Measurements from ENCODE around the gene C14orf119. TPM values are rescaled to one million over a fixed set of nuclear protein-coding genes. Genes with fewer than 3 reads are reported as not detected.

C14orf119 gene
- total and polyA plus RNA-seq, 9 of the 15 experiments (the other 6 are each of a cell fraction or from before 2014, with no cell fraction given), result 36.7 to 251 (median 51.8) TPM

GRCh38 chr14:23056145-23056955 is 39.0 kb upstream of the C14orf119 start (continued):
- TF ChIP-seq ILK (tag; IDR thresholded peaks at IDR 0.05; ENCODE audit: borderline replicate concordance, low read depth), result no peak
- no peak for TF ChIP-seq ZNF354B (CRISPR knock-in tag; IDR thresholded peaks at IDR 0.05)
- TF ChIP-seq RAD51 (IDR thresholded peaks at IDR 0.05; ENCODE audit: borderline replicate concordance, low read depth), result no peak
- TF ChIP-seq, protein P1, sequence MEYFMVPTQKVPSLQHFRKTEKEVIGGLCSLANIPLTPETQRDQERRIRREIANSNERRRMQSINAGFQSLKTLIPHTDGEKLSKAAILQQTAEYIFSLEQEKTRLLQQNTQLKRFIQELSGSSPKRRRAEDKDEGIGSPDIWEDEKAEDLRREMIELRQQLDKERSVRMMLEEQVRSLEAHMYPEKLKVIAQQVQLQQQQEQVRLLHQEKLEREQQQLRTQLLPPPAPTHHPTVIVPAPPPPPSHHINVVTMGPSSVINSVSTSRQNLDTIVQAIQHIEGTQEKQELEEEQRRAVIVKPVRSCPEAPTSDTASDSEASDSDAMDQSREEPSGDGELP (CRISPR knock-in tag; IDR thresholded peaks at IDR 0.05; ENCODE audit: borderline replicate concordance), result peak; percentile 64; the same call in 1 of the 2 replicates
- no peak for TF ChIP-seq ETV6 (IDR thresholded peaks at IDR 0.05; ENCODE audit: borderline replicate concordance in 1 of 2, low read depth in 2 of 2, low read length in 1 of 2)
- TF ChIP-seq ETV6 (CRISPR knock-in tag; IDR thresholded peaks at IDR 0.05; ENCODE audit: borderline replicate concordance), result no peak
- no peak for TF ChIP-seq FOXJ3 (CRISPR knock-in tag; IDR thresholded peaks at IDR 0.05)
- no peak for TF ChIP-seq EZH2 (IDR thresholded peaks at IDR 0.05; ENCODE audit: borderline replicate concordance, low read depth, low read length)
- no peak for TF ChIP-seq ZNF184 (CRISPR knock-in tag; IDR thresholded peaks at IDR 0.05)
- no peak for TF ChIP-seq PHB2 (IDR thresholded peaks at IDR 0.05; ENCODE audit: low read depth)
- TF ChIP-seq PHF21A (IDR thresholded peaks at IDR 0.05; ENCODE audit: borderline replicate concordance, low read depth), result no peak; the same call in 1 of the 2 replicates
- TF ChIP-seq SETDB1 (IDR thresholded peaks at IDR 0.05; ENCODE audit: low read length), result no peak
- no peak for TF ChIP-seq PTRF (tag; IDR thresholded peaks at IDR 0.05)
- TF ChIP-seq THRB (CRISPR knock-in tag; conservative IDR thresholded peaks at IDR 0.05), result no peak
- no peak for TF ChIP-seq ZNF785 (CRISPR knock-in tag; IDR thresholded peaks at IDR 0.05)
- no peak for TF ChIP-seq C11orf30 (IDR thresholded peaks at IDR 0.05; ENCODE audit: low read depth)
- no peak for TF ChIP-seq PPARD (CRISPR knock-in tag; IDR thresholded peaks at IDR 0.05)
- no peak for TF ChIP-seq RNF219 (CRISPR knock-in tag; IDR thresholded peaks at IDR 0.05)
- TF ChIP-seq ZNF133 (CRISPR knock-in tag; IDR thresholded peaks at IDR 0.05), result no peak
- no peak for TF ChIP-seq ZNF699 (CRISPR knock-in tag; IDR thresholded peaks at IDR 0.05; ENCODE audit: insufficient replicate concordance)
- peak in 1 of 2 experiments; percentile 48; a peak in 2 of 4 replicates for TF ChIP-seq SIN3A (IDR thresholded peaks at IDR 0.05; ENCODE audit: borderline replicate concordance in 2 of 2, control insufficient read depth in 1 of 2, low read depth in 2 of 2, low read length in 2 of 2)
- no peak for TF ChIP-seq MCM5 (IDR thresholded peaks at IDR 0.05; ENCODE audit: low read depth)
- TF ChIP-seq ZNF584 (CRISPR knock-in tag; IDR thresholded peaks at IDR 0.05; ENCODE audit: low read depth), result no peak
- no peak for TF ChIP-seq ZNF165 (CRISPR knock-in tag; IDR thresholded peaks at IDR 0.05; ENCODE audit: borderline replicate concordance)
- TF ChIP-seq NFIC (IDR thresholded peaks at IDR 0.05), result peak; percentile 34; the same call in 1 of the 2 replicates
- TF ChIP-seq TBP (optimal IDR thresholded peaks at IDR 0.05; ENCODE audit: low read depth, low read length), result peak; percentile 41

Data from K562 (cell line).